Osteoblast (primary cell): ENCODE results near the gene OR1S2. TPM values are rescaled to one million over a fixed set of nuclear protein-coding genes. Genes with fewer than 3 reads are reported as not detected.

Experiments used
- DNase-seq: peaks from one replicate; pipeline ENCODE4 v3.0.0; 2011; ENCODE audit warnings: low spot score, mixed read lengths; ENCODE audit not compliant: insufficient read length; ENCODE audit errors: missing footprints
- H2AFZ ChIP-seq: 2 replicates; pipeline ENCODE4 v1.6.0; 2011; ENCODE audit warnings: mild to moderate bottlenecking, low read length
- H3K27ac ChIP-seq: 2 replicates; pipeline ENCODE4 v1.5.1; 2011; ENCODE audit warnings: mild to moderate bottlenecking, low read depth, low read length, moderate library complexity
- H3K27me3 ChIP-seq: 2 replicates; pipeline ENCODE4 v1.6.0; 2012; ENCODE audit warnings: mild to moderate bottlenecking, control low read depth, inconsistent platforms, low read length, moderate library complexity; ENCODE audit not compliant: insufficient read depth
- H3K36me3 ChIP-seq: 2 replicates; pipeline ENCODE4 v1.5.1; 2011; ENCODE audit warnings: mild to moderate bottlenecking, low read length, control low read depth, moderate library complexity; ENCODE audit not compliant: insufficient read depth
- H3K4me1 ChIP-seq: 2 replicates; pipeline ENCODE4 v1.5.1; 2011; ENCODE audit warnings: mild to moderate bottlenecking, low read length, control low read depth, moderate library complexity; ENCODE audit not compliant: insufficient read depth
- H3K4me2 ChIP-seq: 2 replicates; pipeline ENCODE4 v1.6.0; 2011; ENCODE audit warnings: mild to moderate bottlenecking, low read length; ENCODE audit not compliant: insufficient read depth
- H3K4me3 ChIP-seq: fragments of 200-600 bp; sonication (generic); 3 replicates; pipeline ENCODE4 v1.5.1; 2012; ENCODE audit warnings: mild to moderate bottlenecking, low read length, inconsistent platforms; ENCODE audit not compliant: insufficient read depth
- H3K79me2 ChIP-seq: 2 replicates; pipeline ENCODE4 v1.6.0; 2012; ENCODE audit warnings: mild to moderate bottlenecking, low read length, control low read depth, inconsistent platforms; ENCODE audit not compliant: insufficient read depth
- H3K9me3 ChIP-seq: 2 replicates; pipeline ENCODE4 v1.5.1; 2011; ENCODE audit warnings: low read depth, low read length, control low read depth
- H4K20me1 ChIP-seq: 2 replicates; pipeline ENCODE4 v1.6.0; 2012; ENCODE audit warnings: mild to moderate bottlenecking, low read length, control low read depth; ENCODE audit not compliant: insufficient read depth
- CTCF ChIP-seq: IDR thresholded peaks from 2 replicates; pipeline ENCODE4 v1.5.1; 2011; ENCODE audit warnings: mild to moderate bottlenecking, low read depth, low read length, moderate library complexity; ENCODE audit errors: extremely low read depth
- total RNA-seq: library from RNA; depleted of rRNA; stranded (reverse); fragments of >200 nt; gene quantifications from 2 replicates; pipeline ENCODE4 v1.2.3, GENCODE V29; 2012

Gene OR1S2
- total RNA-seq, 1 donor: not detected

GRCh38 chr11:58179648-58180047 lies 24.3 kb downstream of the OR1S2 start:
- Histone ChIP-seq H2AFZ (no peak overlapping the region), H3K4me2 (no peak overlapping the region), H3K79me2 (no peaks in the 10 kb centered on the region), H3K27me3 (no peaks in the 10 kb centered on the region), H3K27ac (no peak overlapping the region), H4K20me1 (no peaks in the 10 kb centered on the region), H3K4me3 (no peak overlapping the region), H3K9me3 (no peaks in the 10 kb centered on the region), H3K4me1 (no peaks in the 10 kb centered on the region), H3K36me3 (no peaks in the 10 kb centered on the region)
- DNase-seq: no peak
- no peak for TF ChIP-seq CTCF

GRCh38 chr11:58178444-58178843 lies 25.5 kb downstream of the OR1S2 start:
- no peaks in the 10 kb centered on the region for H3K36me3 ChIP-seq
- no peaks in the 10 kb centered on the region for H3K79me2 ChIP-seq
- H3K4me1 ChIP-seq: no peaks in the 10 kb centered on the region
- no peak for TF ChIP-seq CTCF
- no peaks in the 10 kb centered on the region for H4K20me1 ChIP-seq
- H3K4me2 ChIP-seq: no peak overlapping the region
- H3K9me3 ChIP-seq: no peaks in the 10 kb centered on the region
- no peak for DNase-seq
- H3K27ac ChIP-seq: no peak overlapping the region
- H3K4me3 ChIP-seq: no peak overlapping the region
- no peak overlapping the region for H2AFZ ChIP-seq
- H3K27me3 ChIP-seq: no peaks in the 10 kb centered on the region

GRCh38 chr11:58177409-58178054 lies 26.4 kb downstream of the OR1S2 start:
- no peak for DNase-seq
- no peak overlapping the region for H3K4me3 ChIP-seq

More at GRCh38 chr11:58177409-58178054, 26.4 kb downstream of the OR1S2 start:
- Histone ChIP-seq H3K27ac (no peak overlapping the region), H3K4me1 (no peaks in the 10 kb centered on the region), H3K79me2 (no peaks in the 10 kb centered on the region), H2AFZ (no peak overlapping the region), H3K36me3 (no peaks in the 10 kb centered on the region), H3K27me3 (no peaks in the 10 kb centered on the region), H4K20me1 (no peaks in the 10 kb centered on the region), H3K4me2 (no peak overlapping the region), H3K9me3 (no peaks in the 10 kb centered on the region)
- no peak for TF ChIP-seq CTCF
